GM19240 (cell line): ENCODE results near the gene ORAI3.

ENCODE experiments used
- DNase-seq: peaks from one replicate; pipeline ENCODE4 v3.0.0; 2011; ENCODE audit warnings: low spot score; ENCODE audit not compliant: insufficient read length

The ORAI3 gene

GRCh38 chr16:30990105-30990504 lies 41.2 kb downstream of the ORAI3 start:
- DNase-seq, result no peak

GRCh38 chr16:30991052-30991451 lies 42.2 kb downstream of the ORAI3 start:
- DNase-seq, result no peak

GRCh38 chr16:30992276-30992780 lies 43.5 kb downstream of the ORAI3 start:
- DNase-seq, result no peak

GRCh38 chr16:30992931-30993816 lies 44.3 kb downstream of the ORAI3 start:
- no peak for DNase-seq

GRCh38 chr16:30995927-30996323 lies 47.1 kb downstream of the ORAI3 start:
- DNase-seq, result no peak

- no peak for DNase-seq
Observed at GRCh38 chr16:30996324-30996984, 47.6 kb downstream of the ORAI3 start.

GRCh38 chr16:30996985-30997724 lies 48.3 kb downstream of the ORAI3 start:
- DNase-seq, result peak; percentile 98

GRCh38 chr16:30997725-30998711 lies 49.1 kb downstream of the ORAI3 start:
- DNase-seq, result no peak

GRCh38 chr16:30998852-30999761 lies 50.2 kb downstream of the ORAI3 start:
- no peak for DNase-seq

- DNase-seq, result no peak
Observed at GRCh38 chr16:31000671-31001382, 52.0 kb downstream of the ORAI3 start.

GRCh38 chr16:31001507-31002249 lies 52.8 kb downstream of the ORAI3 start:
- DNase-seq, result no peak

GRCh38 chr16:31002250-31002700 lies 53.4 kb downstream of the ORAI3 start:
- DNase-seq, result no peak

- no peak for DNase-seq
Observed at GRCh38 chr16:31002862-31003341, 54.0 kb downstream of the ORAI3 start.

GRCh38 chr16:31003744-31004143 lies 54.9 kb downstream of the ORAI3 start:
- DNase-seq, result no peak
